ES-I3 (cell line): ENCODE results near the gene TMPRSS9.
"Not testable (repeated sequence)": the region's sequence is repeated elsewhere in the genome, so short reads cannot be mapped to it uniquely, and the experiment has no call there.

Source experiments
- H3K36me3 ChIP-seq: 2 replicates; pipeline ENCODE4 v1.6.1; 2013; ENCODE audit warnings: mild to moderate bottlenecking, low read length, control low read depth, moderate library complexity; ENCODE audit not compliant: insufficient read depth
- H3K4me1 ChIP-seq: 2 replicates; pipeline ENCODE4 v1.6.1; 2013; ENCODE audit warnings: mild to moderate bottlenecking, control low read depth, low read length; ENCODE audit not compliant: insufficient read depth
- H3K9ac ChIP-seq: 2 replicates; pipeline ENCODE4 v1.6.1; 2013; ENCODE audit warnings: low read depth, mild to moderate bottlenecking, low read length, moderate library complexity
- H3K9me3 ChIP-seq: 2 replicates; pipeline ENCODE4 v1.6.1; 2013; ENCODE audit warnings: mild to moderate bottlenecking, low read length, moderate library complexity; ENCODE audit not compliant: control insufficient read depth, insufficient read depth

The TMPRSS9 gene

GRCh38 chr19:2394442-2395292 is 34.6 kb downstream of the TMPRSS9 start:
- H3K9ac ChIP-seq, result no peak overlapping the region
- H3K36me3 ChIP-seq, result no peaks in the 10 kb centered on the region
- no peaks in the 10 kb centered on the region for H3K9me3 ChIP-seq
- no peaks in the 10 kb centered on the region for H3K4me1 ChIP-seq

- H3K9me3 ChIP-seq, H3K36me3 ChIP-seq, H3K4me1 ChIP-seq, H3K9ac ChIP-seq: not testable (repeated sequence)
Observed at GRCh38 chr19:2395293-2395829, 35.3 kb downstream of the TMPRSS9 start.

- H3K4me1 ChIP-seq, H3K9me3 ChIP-seq, H3K36me3 ChIP-seq, H3K9ac ChIP-seq: not testable (repeated sequence)
Observed at GRCh38 chr19:2397173-2397572, 37.1 kb downstream of the TMPRSS9 start.

GRCh38 chr19:2398735-2399305 is 38.8 kb downstream of the TMPRSS9 start:
- no peaks in the 10 kb centered on the region for H3K9me3 ChIP-seq
- H3K4me1 ChIP-seq, result no peaks in the 10 kb centered on the region
- H3K36me3 ChIP-seq, result no peaks in the 10 kb centered on the region
- H3K9ac ChIP-seq, result no peak overlapping the region

- no peaks in the 10 kb centered on the region for H3K36me3 ChIP-seq
- no peaks in the 10 kb centered on the region for H3K9me3 ChIP-seq
Observed at GRCh38 chr19:2399582-2399981, 39.5 kb downstream of the TMPRSS9 start.

GRCh38 chr19:2408247-2408646 is 48.2 kb downstream of the TMPRSS9 start:
- Histone ChIP-seq H3K4me1 (no peaks in the 10 kb centered on the region), H3K9ac (no peak overlapping the region), H3K36me3 (no peaks in the 10 kb centered on the region), H3K9me3 (no peaks in the 10 kb centered on the region)

More at GRCh38 chr19:2399582-2399981, 39.5 kb downstream of the TMPRSS9 start:
- no peak overlapping the region for H3K9ac ChIP-seq
- no peaks in the 10 kb centered on the region for H3K4me1 ChIP-seq

- H3K36me3 ChIP-seq, result no peaks in the 10 kb centered on the region
- H3K4me1 ChIP-seq, result no peaks in the 10 kb centered on the region
- H3K9ac ChIP-seq, result no peak overlapping the region
- H3K9me3 ChIP-seq, result no peaks in the 10 kb centered on the region
Observed at GRCh38 chr19:2409352-2409912, 49.4 kb downstream of the TMPRSS9 start.

- no peak overlapping the region for H3K9ac ChIP-seq
- no peaks in the 10 kb centered on the region for H3K4me1 ChIP-seq
- no peaks in the 10 kb centered on the region for H3K36me3 ChIP-seq
- no peaks in the 10 kb centered on the region for H3K9me3 ChIP-seq
Observed at GRCh38 chr19:2410023-2410422, 50.0 kb downstream of the TMPRSS9 start.

GRCh38 chr19:2411709-2412108 is 51.6 kb downstream of the TMPRSS9 start:
- Histone ChIP-seq H3K9me3 (no peaks in the 10 kb centered on the region), H3K9ac (no peak overlapping the region), H3K36me3 (no peaks in the 10 kb centered on the region), H3K4me1 (no peaks in the 10 kb centered on the region)

- Histone ChIP-seq H3K36me3 (no peaks in the 10 kb centered on the region), H3K9me3 (no peaks in the 10 kb centered on the region), H3K4me1 (no peaks in the 10 kb centered on the region), H3K9ac (no peak overlapping the region)
Observed at GRCh38 chr19:2412449-2412848, 52.4 kb downstream of the TMPRSS9 start.

- H3K36me3 ChIP-seq, result no peaks in the 10 kb centered on the region; the same call in 1 of the 2 replicates
- no peaks in the 10 kb centered on the region for H3K4me1 ChIP-seq
- H3K9ac ChIP-seq, result no peak overlapping the region
- H3K9me3 ChIP-seq, result no peaks in the 10 kb centered on the region
Observed at GRCh38 chr19:2413159-2413558, 53.1 kb downstream of the TMPRSS9 start.

GRCh38 chr19:2413629-2414028 is 53.6 kb downstream of the TMPRSS9 start:
- H3K4me1 ChIP-seq, result no peaks in the 10 kb centered on the region
- H3K36me3 ChIP-seq, result no peaks in the 10 kb centered on the region; the same call in 1 of the 2 replicates
- no peaks in the 10 kb centered on the region for H3K9me3 ChIP-seq
- H3K9ac ChIP-seq, result no peak overlapping the region

- H3K9ac ChIP-seq, result no peak overlapping the region
- H3K9me3 ChIP-seq, result no peaks in the 10 kb centered on the region
- no peaks in the 10 kb centered on the region; the same call in 1 of the 2 replicates for H3K36me3 ChIP-seq
- no peaks in the 10 kb centered on the region for H3K4me1 ChIP-seq
Observed at GRCh38 chr19:2415281-2415972, 55.4 kb downstream of the TMPRSS9 start.

- Histone ChIP-seq H3K9me3 (no peaks in the 10 kb centered on the region), H3K9ac (no peak overlapping the region), H3K4me1 (no peaks in the 10 kb centered on the region), H3K36me3 (no peaks in the 10 kb centered on the region; the same call in 1 of the 2 replicates)
Observed at GRCh38 chr19:2415973-2416319, 55.9 kb downstream of the TMPRSS9 start.
